Left renal cortex interstitium (tissue), 4 donors: ENCODE measurements around the gene OCA2. TPM values are rescaled to one million over a fixed set of nuclear protein-coding genes. Genes with fewer than 3 reads are reported as not detected.

Source experiments
- DNase-seq, 4 donors: peaks; one replicate each; pipeline ENCODE4 v3.0.0-alpha.2; 2013; ENCODE audit warnings: low read depth in 4 of 4, low spot score in 2 of 4, missing footprints in 1 of 4
- polyA plus RNA-seq, 4 donors: library from polyadenylated mRNA; unstranded; fragments of 120-200 nt; gene quantifications; one replicate each; pipeline ENCODE4 v1.2.1, GENCODE V29; 2013; ENCODE audit not compliant: insufficient read length in 4 of 4

Gene OCA2
- polyA plus RNA-seq, 4 donors = 8.0 to 9.2 (median 8.9) TPM

GRCh38 chr15:28082891-28083684 is 16.0 kb downstream of the OCA2 start:
- no peak for DNase-seq

GRCh38 chr15:28081594-28081993 is 17.5 kb downstream of the OCA2 start:
- no peak for DNase-seq

DNA sequence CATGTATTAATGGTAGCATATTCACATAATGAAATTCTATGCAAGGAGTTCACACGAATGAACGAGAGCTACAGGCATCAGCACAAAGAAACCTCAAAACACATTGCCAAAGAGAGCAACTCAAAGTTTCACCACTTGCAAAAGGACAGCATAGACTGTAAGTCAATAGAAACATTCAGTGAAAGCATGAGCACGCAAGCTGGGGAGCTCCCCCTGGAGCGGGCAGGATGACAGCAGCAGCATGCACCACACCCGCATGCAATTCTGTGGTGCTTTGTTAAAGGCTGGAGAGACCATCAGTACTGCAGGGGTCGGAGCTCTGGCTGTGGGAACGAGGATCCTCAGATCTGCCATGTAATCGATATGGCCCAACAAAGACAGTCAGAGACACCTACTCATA is 18.7 kb downstream of the OCA2 start:
- DNase-seq = no peak

GRCh38 chr15:28079313-28079969 is 19.7 kb downstream of the OCA2 start:
- no peak for DNase-seq

DNA sequence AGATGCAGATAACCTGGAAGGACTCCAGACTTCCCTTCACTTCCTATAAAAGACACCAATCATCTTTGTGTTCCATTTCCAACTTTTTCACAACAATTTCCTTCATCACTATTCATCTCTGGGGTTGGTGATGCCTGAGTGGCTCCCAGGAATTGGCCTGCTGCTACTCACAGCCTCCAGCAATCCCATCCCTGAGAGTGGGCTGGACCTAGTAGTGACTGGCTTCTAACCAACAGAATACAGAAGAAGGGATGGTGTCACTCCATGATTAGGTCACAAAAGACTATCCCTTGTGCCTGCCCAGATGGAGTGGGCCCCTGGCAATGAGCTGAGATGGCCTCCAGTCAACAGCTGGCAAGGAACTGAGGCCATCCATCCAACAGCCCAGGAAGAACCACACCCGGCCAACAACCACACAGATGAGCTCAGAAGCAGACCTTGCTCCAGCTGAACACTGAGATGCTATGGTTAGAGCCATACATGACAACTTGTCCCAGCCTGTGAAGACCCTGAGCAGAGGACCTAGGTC is 20.9 kb downstream of the OCA2 start:
- DNase-seq = no peak

DNA sequence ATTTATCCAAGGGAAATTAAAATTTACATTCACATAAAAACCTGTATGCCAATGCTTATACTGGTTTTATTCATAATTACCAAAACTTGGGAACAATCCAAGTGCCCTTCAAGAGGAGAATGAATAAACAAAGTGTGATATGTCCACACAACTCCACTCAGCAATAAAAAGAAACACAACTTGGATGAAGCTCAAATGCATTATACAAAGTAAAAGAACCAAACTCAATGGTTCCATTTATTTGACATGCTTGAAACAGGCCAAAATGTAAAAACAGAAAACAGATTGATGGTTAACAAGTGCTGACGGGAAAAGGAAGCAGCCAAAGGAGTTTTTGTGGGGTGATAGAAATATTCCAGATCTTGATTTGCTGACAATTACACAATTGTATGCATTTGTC is 23.5 kb downstream of the OCA2 start:
- DNase-seq = no peak

GRCh38 chr15:28068930-28069329 is 30.2 kb downstream of the OCA2 start:
- DNase-seq = no peak

GRCh38 chr15:28066231-28066630 is 32.9 kb downstream of the OCA2 start:
- no peak for DNase-seq

DNA sequence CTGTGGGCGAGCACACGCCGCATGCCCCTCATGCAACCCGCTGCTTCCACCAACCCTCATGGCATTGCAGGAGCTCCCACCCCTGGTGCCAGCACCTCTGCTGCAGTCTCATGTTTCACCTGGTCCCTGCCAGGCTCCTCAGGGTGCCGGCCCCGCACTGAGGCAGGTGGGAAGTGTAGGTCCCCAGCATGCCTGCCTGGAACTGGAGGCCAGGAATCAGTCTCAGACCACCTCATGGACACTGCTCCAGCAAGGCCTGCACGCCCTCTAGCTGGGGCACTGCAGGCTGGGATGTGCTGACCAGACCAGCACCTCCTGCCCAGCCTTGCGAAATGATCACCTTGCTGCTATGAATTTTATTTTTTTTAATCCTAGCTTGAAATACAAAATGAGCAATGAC is 39.1 kb downstream of the OCA2 start:
- DNase-seq = no peak

DNA sequence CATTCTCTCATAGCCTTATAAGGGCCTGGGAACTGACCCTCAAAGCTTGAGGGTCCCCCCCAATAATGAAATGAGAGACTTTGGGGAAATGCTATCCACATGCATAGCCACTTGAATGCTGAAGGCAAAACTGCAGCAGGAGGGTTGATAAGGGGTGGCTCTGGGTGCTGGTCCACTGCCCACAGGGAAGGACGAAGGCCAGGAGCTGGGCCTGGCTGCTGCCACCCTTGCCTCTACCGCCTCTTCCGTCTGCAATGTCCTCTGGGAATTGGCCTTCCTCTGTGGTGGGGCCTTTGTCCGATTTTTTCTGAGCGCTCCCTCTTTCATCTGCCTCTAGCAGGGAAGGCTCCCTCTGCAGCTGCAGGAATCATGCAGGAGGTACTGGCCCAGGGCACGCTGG is 41.0 kb downstream of the OCA2 start:
- no peak for DNase-seq

- no peak for DNase-seq
Observed at GRCh38 chr15:28051955-28052633, 47.0 kb downstream of the OCA2 start.

DNA sequence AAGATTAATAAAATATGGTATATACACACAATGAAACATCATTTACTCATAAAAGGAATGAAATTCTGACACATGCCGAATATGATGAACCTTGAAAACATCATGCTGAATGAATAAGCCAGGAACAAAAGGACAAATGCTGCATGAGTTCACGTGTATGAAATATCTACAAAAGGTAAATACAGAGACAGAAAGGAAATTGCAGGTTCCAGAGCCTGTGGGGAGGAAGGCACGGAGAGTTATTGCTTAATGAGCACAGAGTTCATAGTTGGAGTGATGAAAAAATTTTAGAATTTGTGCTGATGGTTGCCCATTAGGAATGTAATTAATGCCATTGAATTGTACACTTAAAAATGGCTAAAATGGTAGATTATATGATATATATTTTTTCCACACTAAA is 49.5 kb downstream of the OCA2 start:
- DNase-seq = no peak

DNA sequence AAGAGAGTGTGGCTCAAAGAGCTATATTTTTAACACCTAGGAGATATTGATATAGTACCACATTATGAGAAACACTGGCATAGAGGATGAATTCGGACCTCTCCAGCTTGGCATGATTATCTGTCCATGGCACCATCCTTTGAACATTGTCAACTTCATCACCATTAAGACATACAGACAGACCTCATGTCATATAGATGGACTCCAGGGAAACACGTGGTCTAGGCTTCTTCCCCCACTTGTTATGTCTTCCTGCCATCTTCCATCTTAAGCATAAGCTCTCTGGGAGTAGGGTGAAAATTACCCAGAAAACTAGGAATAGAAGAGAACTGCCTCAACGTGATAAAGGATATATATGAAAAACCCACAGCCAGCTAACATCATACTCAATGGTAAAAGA is 51.8 kb downstream of the OCA2 start:
- DNase-seq = no peak

- DNase-seq = no peak
Observed at GRCh38 chr15:28044121-28044672, 54.9 kb downstream of the OCA2 start.

DNA sequence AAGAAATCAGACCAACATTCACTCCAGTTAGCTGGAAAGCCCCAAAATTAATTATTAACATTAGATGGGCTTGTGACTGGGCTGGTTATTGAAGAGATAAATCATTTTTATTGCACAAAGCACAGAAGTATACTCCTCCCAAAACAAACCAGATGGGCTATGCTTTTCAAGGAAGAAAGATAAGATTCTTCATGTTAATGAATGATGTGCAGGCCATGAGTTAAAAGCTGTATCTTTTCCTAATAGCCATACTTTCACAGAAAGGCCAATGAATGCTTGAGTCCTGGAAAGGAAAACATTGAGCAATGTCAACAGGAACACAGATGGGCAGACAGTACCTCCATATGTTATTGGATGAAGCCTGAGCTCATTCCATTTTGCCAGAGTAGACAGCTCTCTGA is 55.4 kb downstream of the OCA2 start:
- peak in 2 of 4 donors; percentile 24 to 25 for DNase-seq

- no peak for DNase-seq
Observed at GRCh38 chr15:28037969-28038590, 61.0 kb downstream of the OCA2 start.

- no peak for DNase-seq
Observed at GRCh38 chr15:28033443-28033842, 65.7 kb downstream of the OCA2 start.

- DNase-seq = no peak
Observed at GRCh38 chr15:28030801-28031200, 68.3 kb downstream of the OCA2 start.

GRCh38 chr15:28027714-28028076 is 71.4 kb downstream of the OCA2 start:
- no peak for DNase-seq

DNA sequence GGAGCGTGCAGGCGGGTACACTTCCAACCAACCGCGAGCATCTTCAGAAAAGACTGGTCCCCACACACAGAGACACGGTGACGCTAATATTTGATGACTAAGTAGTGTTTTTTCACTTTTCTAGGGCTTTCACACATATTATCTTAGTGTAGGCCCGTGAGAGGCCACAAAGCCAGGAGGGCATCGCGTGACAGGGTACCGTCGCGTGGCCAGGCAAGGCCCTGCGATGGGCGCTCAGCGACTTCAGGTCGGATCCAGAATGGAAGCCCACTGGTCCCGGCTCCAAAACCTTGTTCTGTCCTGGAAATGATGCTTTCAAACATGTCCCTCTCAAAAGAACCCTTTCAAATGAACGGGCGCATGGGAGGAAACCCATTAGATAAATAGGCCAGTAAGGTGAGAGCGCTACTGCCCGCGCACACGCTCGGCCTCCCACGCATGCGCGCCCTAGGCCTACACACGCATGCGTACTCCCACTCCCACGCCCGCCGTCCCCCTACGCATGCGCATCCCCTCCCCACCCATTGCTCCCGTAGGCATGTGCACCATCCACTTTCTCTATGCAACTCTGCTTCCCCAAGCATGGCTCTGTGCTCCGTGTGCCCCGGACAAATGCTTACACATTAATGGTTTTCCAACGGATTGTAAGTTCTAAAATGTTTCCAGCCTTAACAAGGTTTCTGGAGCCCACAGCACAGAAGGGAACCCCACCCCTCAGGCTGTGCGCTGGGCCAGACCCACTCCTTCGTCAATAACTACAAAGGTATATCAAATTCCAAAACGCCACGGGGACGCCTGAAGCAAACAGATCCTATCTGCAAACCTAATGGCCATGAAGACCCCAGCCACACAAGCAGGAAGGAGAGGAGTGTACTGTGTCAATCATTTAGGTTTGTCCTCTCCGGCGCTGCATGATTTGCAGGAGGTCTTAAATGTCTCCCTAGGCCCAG is 72.1 kb downstream of the OCA2 start:
- no peak for DNase-seq
